ENCODE results near the gene ATP13A3. TPM values are rescaled to one million over a fixed set of nuclear protein-coding genes. Genes with fewer than 3 reads are reported as not detected.

Gene ATP13A3
- total and polyA plus RNA-seq, 2 of the 4 experiments (the other 2 are of a cell fraction): 48.1 to 154 TPM

DNA sequence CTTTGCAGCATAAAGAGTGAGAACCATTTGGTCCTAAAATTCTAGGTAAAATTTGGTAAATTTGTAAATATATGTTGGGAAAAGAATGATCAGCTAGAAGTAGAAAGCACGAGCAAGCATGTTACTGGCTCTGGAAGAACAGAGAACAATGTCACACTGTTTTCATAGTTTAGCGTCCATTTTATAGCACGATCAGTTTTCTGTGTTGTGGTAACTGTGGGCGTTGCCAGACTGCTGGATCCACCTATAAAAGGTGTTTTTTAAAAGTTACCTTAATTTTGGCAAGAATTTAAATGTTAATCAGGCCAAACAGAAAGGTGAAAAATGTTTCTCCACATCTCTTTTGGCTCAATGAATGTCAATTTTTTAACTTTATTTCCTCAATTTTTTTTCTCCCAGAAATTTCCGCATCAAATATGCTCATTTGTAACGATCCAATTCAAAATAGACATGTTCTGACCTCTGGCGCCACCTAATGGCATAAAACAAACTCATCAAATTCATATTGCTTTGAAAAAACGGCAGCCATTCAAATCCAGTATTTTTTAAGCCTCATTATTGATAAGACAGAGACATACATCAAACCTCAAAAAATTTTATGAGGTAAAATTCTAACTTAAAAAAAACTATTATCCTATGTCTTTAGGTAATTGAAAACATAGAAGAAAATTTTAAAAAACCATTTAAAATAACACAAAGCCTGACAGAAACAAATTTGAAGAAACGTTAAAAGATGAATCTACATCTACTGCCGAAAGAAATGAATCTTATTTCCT, 82.2 kb downstream of the ATP13A3 start:
- 42% methylated on average over 2 of the region's 10 CpGs; no CpG with 5 or more reads in 1 of the 2 experiments for WGBS, 2 experiments (ENCODE audit: extremely low coverage in 2 of 2, insufficient read length in 1 of 2)
- TF ChIP-seq CEBPB (IDR thresholded peaks at IDR 0.05; ENCODE audit: low read depth, low read length) (no peak), RAD21 (IDR thresholded peaks at IDR 0.05; ENCODE audit: low read length) (peak; percentile 69), RFX5 (IDR thresholded peaks at IDR 0.05; ENCODE audit: low read depth, low read length) (no peak), BHLHE40 (IDR thresholded peaks at IDR 0.05; ENCODE audit: low read depth, low read length) (no peak), USF2 (IDR thresholded peaks at IDR 0.05; ENCODE audit: low read depth, low read length) (no peak), SMC3 (IDR thresholded peaks at IDR 0.05; ENCODE audit: low read depth, low read length) (peak; percentile 57), MAZ (IDR thresholded peaks at IDR 0.05; ENCODE audit: borderline replicate concordance, low read depth, low read length) (no peak), POLR2A (IDR thresholded peaks at IDR 0.05; ENCODE audit: low read depth, low read length) (no peak), ELK1 (IDR thresholded peaks at IDR 0.05; ENCODE audit: borderline replicate concordance, low read depth, low read length) (no peak), RCOR1 (IDR thresholded peaks at IDR 0.05; ENCODE audit: insufficient replicate concordance, low read length) (no peak), FOS (IDR thresholded peaks at IDR 0.05; ENCODE audit: low read depth, low read length) (no peak), MXI1 (IDR thresholded peaks at IDR 0.05; ENCODE audit: borderline replicate concordance, low read depth, low read length) (no peak), CHD1 (IDR thresholded peaks at IDR 0.05; ENCODE audit: low read depth, low read length) (no peak), CTCF (conservative IDR thresholded peaks at IDR 0.05; ENCODE audit: low read depth, low read length) (peak; percentile 74)

More for the DNA sequence above, 82.2 kb downstream of the ATP13A3 start:
- no peak overlapping the region for H3K14ac ChIP-seq (replicated peaks; ENCODE audit: low read depth, low read length)
- H3K56ac ChIP-seq (ENCODE audit: extremely low read depth, insufficient read depth, low read length): no peak overlapping the region
- no peak overlapping the region for H2BK15ac ChIP-seq (ENCODE audit: low read depth, low read length)
- no peak overlapping the region for H3K18ac ChIP-seq (ENCODE audit: low read depth, low read length)
- H2BK5ac ChIP-seq (ENCODE audit: low read depth, low read length, poor library complexity, severe bottlenecking): no peak overlapping the region
- H3K4me3 ChIP-seq (ENCODE audit: insufficient read depth, low read depth, low read length): no peak overlapping the region
- H3K9me1 ChIP-seq (ENCODE audit: insufficient read depth, low read length): no peaks in the 10 kb centered on the region
- no peak overlapping the region for H4K5ac ChIP-seq (ENCODE audit: low read depth, low read length)
- BruUV-seq (replicated peaks): TSS peak; percentile 68
- intact Hi-C loops (cut with micrococcal nuclease): loop anchor here (1.0 to 10.0 kb wide), 4 partner anchors 60 to 624 kb away; partner anchors contain the start of gene HES1
- no peak overlapping the region for H3K9ac ChIP-seq (ENCODE audit: low read depth, low read length)
- ChIA-PET POLR2A (ENCODE audit: unreplicated experiment) (no interaction called here), CTCF (interaction anchor here (0.6 to 4.8 kb wide), 5 partner anchors 16 to 74 kb away, joined by 3 to 18 read pairs (median 4); no protein-coding TSS in a partner anchor)
- no peak for ATAC-seq (ENCODE audit: low read depth)
- H2BK20ac ChIP-seq (ENCODE audit: low read depth, low read length): no peak overlapping the region
- no peak overlapping the region for H3K4ac ChIP-seq (ENCODE audit: low read depth, low read length)
- H3K27me3 ChIP-seq (ENCODE audit: control insufficient read depth, insufficient read depth, low read length): no peaks in the 10 kb centered on the region
- H3K79me1 ChIP-seq (ENCODE audit: low read depth in 1 of 2, low read length in 2 of 2): peaks cover 5 to 10% of the 10 kb centered on the region in 2 experiments; a peak in 3 of 4 replicates
- dilution Hi-C loops (cut with HindIII; ENCODE audit: low sequenced_read_pairs, unreplicated experiment): no loop called here
- no peak overlapping the region for H2BK120ac ChIP-seq (ENCODE audit: low read depth, low read length)
- H4K8ac ChIP-seq (ENCODE audit: low read depth in 2 of 2, low read length in 2 of 2): no peak overlapping the region
- H3K36me3 ChIP-seq (ENCODE audit: control insufficient read depth, insufficient read depth, low read length): peaks cover 14% of the 10 kb centered on the region
- no peak overlapping the region for H3K27ac ChIP-seq (ENCODE audit: insufficient read depth, low read length)
- no peaks in the 10 kb centered on the region; the same call in 1 of the 2 replicates for H4K20me1 ChIP-seq (ENCODE audit: insufficient read depth, low read length)
- in situ Hi-C loops (cut with MboI; ENCODE audit: low sequenced_read_pairs): loop anchor here (5.0 kb wide), 1 partner anchor 67 kb away; no protein-coding TSS in a partner anchor
- no peak overlapping the region for H4K91ac ChIP-seq (ENCODE audit: insufficient read depth, low read depth, low read length)
- no peak overlapping the region for H3K4me2 ChIP-seq (ENCODE audit: low read depth, low read length)
- no peak overlapping the region for H2AFZ ChIP-seq (replicated peaks; ENCODE audit: low read length, poor library complexity)
- peak; percentile 58 for DNase-seq
- H2AK9ac ChIP-seq (replicated peaks; ENCODE audit: low read depth, low read length, poor library complexity): no peak overlapping the region
- H3K23ac ChIP-seq (ENCODE audit: low read depth, low read length): no peak overlapping the region
- no peak overlapping the region for H2AK5ac ChIP-seq (ENCODE audit: low read depth, low read length)
- H3K9me3 ChIP-seq (ENCODE audit: control insufficient read depth, insufficient read depth, low read length): no peaks in the 10 kb centered on the region
- peaks cover 6% of the 10 kb centered on the region for H3K4me1 ChIP-seq (ENCODE audit: control insufficient read depth, insufficient read depth, low read length)

Data from IMR-90 (cell line).